Measurements from ENCODE around the gene CC2D2A. TPM values are rescaled to one million over a fixed set of nuclear protein-coding genes. Genes with fewer than 3 reads are reported as not detected.
A peak's percentile ranks its signal among the peaks of the same experiment; 100 is the strongest.

The CC2D2A gene
- total and polyA plus RNA-seq, 2 donors: 3.3 to 3.5 TPM

GRCh38 chr4:15584785-15585184, 115.1 kb downstream of the CC2D2A start:
- WGBS: 99% methylated on average over 1 of the region's 1 CpG
- H3K27me3 ChIP-seq (ENCODE audit: control insufficient read depth in 2 of 2, insufficient read depth in 1 of 2, low read length in 1 of 2): no peaks in the 10 kb centered on the region
- H3K27ac ChIP-seq (ENCODE audit: low read depth in 1 of 2, low read length in 1 of 2): no peak overlapping the region
- no peaks in the 10 kb centered on the region for H3K9me3 ChIP-seq (ENCODE audit: control insufficient read depth in 2 of 2, insufficient read depth in 1 of 2, low read length in 1 of 2)
- no peaks in the 10 kb centered on the region for H3K4me1 ChIP-seq (ENCODE audit: control insufficient read depth in 2 of 2, insufficient read depth in 2 of 2, low read length in 2 of 2)
- DNase-seq (ENCODE audit: low read depth in 6 of 9, low spot score in 9 of 9): no peak
- no peaks in the 10 kb centered on the region for H3K36me3 ChIP-seq (ENCODE audit: control insufficient read depth in 2 of 2, insufficient read depth in 2 of 2, low read length in 1 of 2)
- H3K4me3 ChIP-seq (ENCODE audit: low read length in 2 of 2): no peak overlapping the region

- 97% methylated on average over 2 of the region's 2 CpGs for WGBS
- Histone ChIP-seq H3K36me3 (ENCODE audit: control insufficient read depth in 2 of 2, insufficient read depth in 2 of 2, low read length in 1 of 2) (no peaks in the 10 kb centered on the region), H3K9me3 (ENCODE audit: control insufficient read depth in 2 of 2, insufficient read depth in 1 of 2, low read length in 1 of 2) (no peaks in the 10 kb centered on the region), H3K27ac (ENCODE audit: low read depth in 1 of 2, low read length in 1 of 2) (no peak overlapping the region), H3K27me3 (ENCODE audit: control insufficient read depth in 2 of 2, insufficient read depth in 1 of 2, low read length in 1 of 2) (no peaks in the 10 kb centered on the region), H3K4me3 (ENCODE audit: low read length in 2 of 2) (no peak overlapping the region), H3K4me1 (ENCODE audit: control insufficient read depth in 2 of 2, insufficient read depth in 2 of 2, low read length in 2 of 2) (no peaks in the 10 kb centered on the region)
- peak in 1 of 9 donors; percentile 1 for DNase-seq (ENCODE audit: low read depth in 6 of 9, low spot score in 9 of 9)
Observed at GRCh38 chr4:15585331-15585730, 115.6 kb downstream of the CC2D2A start.

GRCh38 chr4:15586066-15586465, 116.4 kb downstream of the CC2D2A start:
- Histone ChIP-seq H3K4me3 (ENCODE audit: low read length in 2 of 2) (no peak overlapping the region), H3K9me3 (ENCODE audit: control insufficient read depth in 2 of 2, insufficient read depth in 1 of 2, low read length in 1 of 2) (no peaks in the 10 kb centered on the region), H3K36me3 (ENCODE audit: control insufficient read depth in 2 of 2, insufficient read depth in 2 of 2, low read length in 1 of 2) (no peaks in the 10 kb centered on the region), H3K27me3 (ENCODE audit: control insufficient read depth in 2 of 2, insufficient read depth in 1 of 2, low read length in 1 of 2) (no peaks in the 10 kb centered on the region), H3K4me1 (ENCODE audit: control insufficient read depth in 2 of 2, insufficient read depth in 2 of 2, low read length in 2 of 2) (no peaks in the 10 kb centered on the region), H3K27ac (ENCODE audit: low read depth in 1 of 2, low read length in 1 of 2) (no peak overlapping the region)
- WGBS: 99% methylated on average over 1 of the region's 1 CpG
- no peak for DNase-seq (ENCODE audit: low read depth in 6 of 9, low spot score in 9 of 9)

GRCh38 chr4:15587649-15588048, 118.0 kb downstream of the CC2D2A start:
- WGBS: 65% methylated on average over 3 of the region's 3 CpGs
- Histone ChIP-seq H3K36me3 (ENCODE audit: control insufficient read depth in 2 of 2, insufficient read depth in 2 of 2, low read length in 1 of 2) (no peaks in the 10 kb centered on the region), H3K4me1 (ENCODE audit: control insufficient read depth in 2 of 2, insufficient read depth in 2 of 2, low read length in 2 of 2) (no peaks in the 10 kb centered on the region), H3K27ac (ENCODE audit: low read depth in 1 of 2, low read length in 1 of 2) (no peak overlapping the region), H3K27me3 (ENCODE audit: control insufficient read depth in 2 of 2, insufficient read depth in 1 of 2, low read length in 1 of 2) (no peaks in the 10 kb centered on the region), H3K9me3 (ENCODE audit: control insufficient read depth in 2 of 2, insufficient read depth in 1 of 2, low read length in 1 of 2) (no peaks in the 10 kb centered on the region), H3K4me3 (ENCODE audit: low read length in 2 of 2) (no peak overlapping the region)
- no peak for DNase-seq (ENCODE audit: low read depth in 6 of 9, low spot score in 9 of 9)

- H3K4me3 ChIP-seq (ENCODE audit: low read length in 2 of 2): no peak overlapping the region
- 93% methylated on average over 3 of the region's 3 CpGs for WGBS
- H3K27me3 ChIP-seq (ENCODE audit: control insufficient read depth in 2 of 2, insufficient read depth in 1 of 2, low read length in 1 of 2): no peaks in the 10 kb centered on the region
- H3K4me1 ChIP-seq (ENCODE audit: control insufficient read depth in 2 of 2, insufficient read depth in 2 of 2, low read length in 2 of 2): no peaks in the 10 kb centered on the region
- no peaks in the 10 kb centered on the region for H3K9me3 ChIP-seq (ENCODE audit: control insufficient read depth in 2 of 2, insufficient read depth in 1 of 2, low read length in 1 of 2)
- H3K27ac ChIP-seq (ENCODE audit: low read depth in 1 of 2, low read length in 1 of 2): no peak overlapping the region
- H3K36me3 ChIP-seq (ENCODE audit: control insufficient read depth in 2 of 2, insufficient read depth in 2 of 2, low read length in 1 of 2): no peaks in the 10 kb centered on the region
- DNase-seq (ENCODE audit: low read depth in 6 of 9, low spot score in 9 of 9): no peak
Observed at GRCh38 chr4:15592799-15593198, 123.1 kb downstream of the CC2D2A start.

- no peaks in the 10 kb centered on the region for H3K9me3 ChIP-seq (ENCODE audit: control insufficient read depth in 2 of 2, insufficient read depth in 1 of 2, low read length in 1 of 2)
- peaks cover 0 to 6% of the 10 kb centered on the region in 2 donors for H3K36me3 ChIP-seq (ENCODE audit: control insufficient read depth in 2 of 2, insufficient read depth in 2 of 2, low read length in 1 of 2)
- H3K27ac ChIP-seq (ENCODE audit: low read depth in 1 of 2, low read length in 1 of 2): no peak overlapping the region
- WGBS: 98% methylated on average over 4 of the region's 4 CpGs
- no peak for DNase-seq (ENCODE audit: low read depth in 6 of 9, low spot score in 9 of 9)
- no peaks in the 10 kb centered on the region for H3K27me3 ChIP-seq (ENCODE audit: control insufficient read depth in 2 of 2, insufficient read depth in 1 of 2, low read length in 1 of 2)
- no peak overlapping the region for H3K4me3 ChIP-seq (ENCODE audit: low read length in 2 of 2)
- H3K4me1 ChIP-seq (ENCODE audit: control insufficient read depth in 2 of 2, insufficient read depth in 2 of 2, low read length in 2 of 2): no peaks in the 10 kb centered on the region
Observed at GRCh38 chr4:15598644-15599043, 129.0 kb downstream of the CC2D2A start.

GRCh38 chr4:15600176-15600575, 130.5 kb downstream of the CC2D2A start:
- Histone ChIP-seq H3K4me3 (ENCODE audit: low read length in 2 of 2) (no peak overlapping the region), H3K36me3 (ENCODE audit: control insufficient read depth in 2 of 2, insufficient read depth in 2 of 2, low read length in 1 of 2) (peaks cover 0 to 19% of the 10 kb centered on the region in 2 donors), H3K4me1 (ENCODE audit: control insufficient read depth in 2 of 2, insufficient read depth in 2 of 2, low read length in 2 of 2) (no peaks in the 10 kb centered on the region), H3K9me3 (ENCODE audit: control insufficient read depth in 2 of 2, insufficient read depth in 1 of 2, low read length in 1 of 2) (no peaks in the 10 kb centered on the region), H3K27me3 (ENCODE audit: control insufficient read depth in 2 of 2, insufficient read depth in 1 of 2, low read length in 1 of 2) (no peaks in the 10 kb centered on the region), H3K27ac (ENCODE audit: low read depth in 1 of 2, low read length in 1 of 2) (no peak overlapping the region)
- DNase-seq (ENCODE audit: low read depth in 6 of 9, low spot score in 9 of 9): no peak
- WGBS: 97% methylated on average over 3 of the region's 3 CpGs

- no peaks in the 10 kb centered on the region for H3K9me3 ChIP-seq (ENCODE audit: control insufficient read depth in 2 of 2, insufficient read depth in 1 of 2, low read length in 1 of 2)
- H3K4me1 ChIP-seq (ENCODE audit: control insufficient read depth in 2 of 2, insufficient read depth in 2 of 2, low read length in 2 of 2): no peaks in the 10 kb centered on the region
- DNase-seq (ENCODE audit: low read depth in 6 of 9, low spot score in 9 of 9): no peak
- no peak overlapping the region for H3K4me3 ChIP-seq (ENCODE audit: low read length in 2 of 2)
- 95% methylated on average over 2 of the region's 2 CpGs for WGBS
- H3K36me3 ChIP-seq (ENCODE audit: control insufficient read depth in 2 of 2, insufficient read depth in 2 of 2, low read length in 1 of 2): peaks cover 0 to 22% of the 10 kb centered on the region in 2 donors
- no peaks in the 10 kb centered on the region for H3K27me3 ChIP-seq (ENCODE audit: control insufficient read depth in 2 of 2, insufficient read depth in 1 of 2, low read length in 1 of 2)
- no peak overlapping the region for H3K27ac ChIP-seq (ENCODE audit: low read depth in 1 of 2, low read length in 1 of 2)
Observed at GRCh38 chr4:15601862-15602261, 132.2 kb downstream of the CC2D2A start.

GRCh38 chr4:15605537-15605936, 135.9 kb downstream of the CC2D2A start:
- Histone ChIP-seq H3K27me3 (ENCODE audit: control insufficient read depth in 2 of 2, insufficient read depth in 1 of 2, low read length in 1 of 2) (no peaks in the 10 kb centered on the region), H3K27ac (ENCODE audit: low read depth in 1 of 2, low read length in 1 of 2) (no peak overlapping the region), H3K9me3 (ENCODE audit: control insufficient read depth in 2 of 2, insufficient read depth in 1 of 2, low read length in 1 of 2) (no peaks in the 10 kb centered on the region), H3K4me1 (ENCODE audit: control insufficient read depth in 2 of 2, insufficient read depth in 2 of 2, low read length in 2 of 2) (no peaks in the 10 kb centered on the region), H3K36me3 (ENCODE audit: control insufficient read depth in 2 of 2, insufficient read depth in 2 of 2, low read length in 1 of 2) (peaks cover 0 to 22% of the 10 kb centered on the region in 2 donors), H3K4me3 (ENCODE audit: low read length in 2 of 2) (no peak overlapping the region)
- no peak for DNase-seq (ENCODE audit: low read depth in 6 of 9, low spot score in 9 of 9)
- 98% methylated on average over 5 of the region's 5 CpGs for WGBS

- no peaks in the 10 kb centered on the region for H3K9me3 ChIP-seq (ENCODE audit: control insufficient read depth in 2 of 2, insufficient read depth in 1 of 2, low read length in 1 of 2)
- no peaks in the 10 kb centered on the region for H3K27me3 ChIP-seq (ENCODE audit: control insufficient read depth in 2 of 2, insufficient read depth in 1 of 2, low read length in 1 of 2)
- peaks cover 6 to 13% of the 10 kb centered on the region in 2 donors for H3K36me3 ChIP-seq (ENCODE audit: control insufficient read depth in 2 of 2, insufficient read depth in 2 of 2, low read length in 1 of 2)
- no peak overlapping the region for H3K27ac ChIP-seq (ENCODE audit: low read depth in 1 of 2, low read length in 1 of 2)
- H3K4me3 ChIP-seq (ENCODE audit: low read length in 2 of 2): no peak overlapping the region
- no peak for DNase-seq (ENCODE audit: low read depth in 6 of 9, low spot score in 9 of 9)
- no peaks in the 10 kb centered on the region for H3K4me1 ChIP-seq (ENCODE audit: control insufficient read depth in 2 of 2, insufficient read depth in 2 of 2, low read length in 2 of 2)
- whole genome bisulfite sequencing: 97% methylated on average over 2 of the region's 2 CpGs
Observed at GRCh38 chr4:15610855-15611254, 141.2 kb downstream of the CC2D2A start.
